Right renal cortex interstitium (tissue), 3 donors: ENCODE data around the gene MFF. TPM values are rescaled to one million over a fixed set of nuclear protein-coding genes. Genes with fewer than 3 reads are reported as not detected.
"Not testable (repeated sequence)": the region's sequence is repeated elsewhere in the genome, so short reads cannot be mapped to it uniquely, and the experiment has no call there.

Experiments used
- DNase-seq, 3 donors: peaks; one replicate each; pipeline ENCODE4 v3.0.0-alpha.2; 2013; ENCODE audit warnings: low read depth in 3 of 3, low spot score in 2 of 3
- polyA plus RNA-seq, 3 donors: library from polyadenylated mRNA; unstranded; fragments of 120-200 nt; gene quantifications; one replicate each; pipeline ENCODE4 v1.2.1, GENCODE V29; 2013; ENCODE audit not compliant: insufficient read length in 3 of 3

The MFF gene
- polyA plus RNA-seq, 3 donors: 131 to 149 (median 143) TPM

GRCh38 chr2:227326783-227327182, 1.7 kb downstream of the MFF start:
- DNase-seq: no peak

- no peak for DNase-seq
Observed at GRCh38 chr2:227335713-227336112, 10.7 kb downstream of the MFF start.

GRCh38 chr2:227337442-227337841, 12.4 kb downstream of the MFF start:
- no peak for DNase-seq

- peak in 1 of 3 donors; percentile 23 for DNase-seq
Observed at GRCh38 chr2:227339098-227339599, 14.1 kb downstream of the MFF start.

GRCh38 chr2:227340106-227340505, 15.1 kb downstream of the MFF start:
- DNase-seq: no peak

GRCh38 chr2:227341553-227341952, 16.5 kb downstream of the MFF start:
- no peak for DNase-seq

- no peak for DNase-seq
Observed at GRCh38 chr2:227344231-227344630, 19.2 kb downstream of the MFF start.

- DNase-seq: no peak
Observed at GRCh38 chr2:227347117-227347516, 22.1 kb downstream of the MFF start.

- no peak for DNase-seq
Observed at GRCh38 chr2:227348324-227348723, 23.3 kb downstream of the MFF start.

GRCh38 chr2:227349989-227350612, 25.1 kb downstream of the MFF start:
- DNase-seq: no peak

GRCh38 chr2:227351639-227352038, 26.6 kb downstream of the MFF start:
- no peak for DNase-seq

GRCh38 chr2:227360351-227360750, 35.3 kb downstream of the MFF start:
- DNase-seq: no peak

GRCh38 chr2:227363756-227364155, 38.7 kb downstream of the MFF start:
- no peak for DNase-seq

GRCh38 chr2:227364585-227365263, 39.7 kb downstream of the MFF start:
- not testable (repeated sequence) for DNase-seq

- no peak for DNase-seq
Observed at GRCh38 chr2:227365833-227366232, 40.8 kb downstream of the MFF start.

GRCh38 chr2:227366769-227367426, 41.8 kb downstream of the MFF start:
- no peak for DNase-seq

GRCh38 chr2:227367427-227367795, 42.4 kb downstream of the MFF start:
- DNase-seq: no peak

- no peak for DNase-seq
Observed at GRCh38 chr2:227368574-227368973, 43.5 kb downstream of the MFF start.

- DNase-seq: no peak
Observed at GRCh38 chr2:227370092-227370491, 45.0 kb downstream of the MFF start.

- no peak for DNase-seq
Observed at GRCh38 chr2:227370791-227371312, 45.8 kb downstream of the MFF start.

- no peak for DNase-seq
Observed at GRCh38 chr2:227373389-227373788, 48.3 kb downstream of the MFF start.

GRCh38 chr2:227374158-227374557, 49.1 kb downstream of the MFF start:
- DNase-seq: no peak
